Measurements from ENCODE around the gene EML3. TPM values are rescaled to one million over a fixed set of nuclear protein-coding genes. Genes with fewer than 3 reads are reported as not detected.

The EML3 gene
- total RNA-seq, 1 donor from 2014 or later = 150 TPM

GRCh38 chr11:62555464-62556107 lies 57.0 kb downstream of the EML3 start:
- intact Hi-C loops (cut with micrococcal nuclease) = loop anchor here (1.0 to 10.0 kb wide), 7 partner anchors 9 to 1223 kb away; partner anchors contain the start of genes AHNAK, DDB1, FEN1 and INCENP

DNA sequence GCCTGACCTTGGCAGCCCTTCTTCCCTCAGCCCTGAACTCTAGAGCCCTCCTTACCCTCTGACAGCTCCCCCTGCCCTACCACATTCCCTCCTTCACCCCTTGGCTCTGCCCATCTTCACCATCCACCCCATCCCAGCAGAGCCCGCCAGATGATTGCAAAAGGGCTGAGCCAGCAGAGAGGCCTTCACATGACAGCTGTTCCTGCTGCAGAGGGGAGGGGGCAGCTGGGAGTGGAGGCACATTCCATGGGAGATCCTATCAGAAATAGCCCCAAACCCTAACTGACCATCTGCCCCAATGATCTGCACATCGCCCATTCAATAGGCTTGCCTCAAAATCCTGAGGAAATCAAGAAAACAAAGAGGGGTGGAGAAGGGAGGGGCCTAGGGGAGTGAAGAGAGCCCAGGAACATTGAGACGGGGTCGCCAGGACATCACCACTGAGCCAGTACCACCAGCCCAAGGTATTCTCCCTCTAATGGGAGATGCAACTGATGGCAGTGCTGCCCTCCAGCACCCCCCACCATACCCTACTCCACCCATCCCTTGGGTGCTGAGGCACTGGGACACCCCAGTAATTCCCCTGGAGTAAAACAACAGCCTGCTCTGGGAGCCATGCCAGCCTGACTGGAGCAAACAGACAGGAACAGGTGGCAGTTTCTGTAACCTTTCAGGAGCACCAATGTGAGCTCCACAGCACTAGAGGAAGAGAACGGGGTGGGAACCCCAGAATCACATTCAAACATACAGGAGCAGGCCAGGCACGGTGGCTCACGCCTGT lies 58.0 kb downstream of the EML3 start:
- intact Hi-C loops (cut with micrococcal nuclease) = loop anchor here (5.0 to 10.0 kb wide), 3 partner anchors 328 to 760 kb away; partner anchors contain the start of genes FEN1, INCENP, SLC3A2 and TMEM258

- intact Hi-C loops (cut with micrococcal nuclease) = loop anchor here (10.0 kb wide), 1 partner anchor 759 kb away; the partner anchor contains the start of genes FEN1 and TMEM258
Measured at GRCh38 chr11:62553839-62554361, 58.7 kb downstream of the EML3 start.

DNA sequence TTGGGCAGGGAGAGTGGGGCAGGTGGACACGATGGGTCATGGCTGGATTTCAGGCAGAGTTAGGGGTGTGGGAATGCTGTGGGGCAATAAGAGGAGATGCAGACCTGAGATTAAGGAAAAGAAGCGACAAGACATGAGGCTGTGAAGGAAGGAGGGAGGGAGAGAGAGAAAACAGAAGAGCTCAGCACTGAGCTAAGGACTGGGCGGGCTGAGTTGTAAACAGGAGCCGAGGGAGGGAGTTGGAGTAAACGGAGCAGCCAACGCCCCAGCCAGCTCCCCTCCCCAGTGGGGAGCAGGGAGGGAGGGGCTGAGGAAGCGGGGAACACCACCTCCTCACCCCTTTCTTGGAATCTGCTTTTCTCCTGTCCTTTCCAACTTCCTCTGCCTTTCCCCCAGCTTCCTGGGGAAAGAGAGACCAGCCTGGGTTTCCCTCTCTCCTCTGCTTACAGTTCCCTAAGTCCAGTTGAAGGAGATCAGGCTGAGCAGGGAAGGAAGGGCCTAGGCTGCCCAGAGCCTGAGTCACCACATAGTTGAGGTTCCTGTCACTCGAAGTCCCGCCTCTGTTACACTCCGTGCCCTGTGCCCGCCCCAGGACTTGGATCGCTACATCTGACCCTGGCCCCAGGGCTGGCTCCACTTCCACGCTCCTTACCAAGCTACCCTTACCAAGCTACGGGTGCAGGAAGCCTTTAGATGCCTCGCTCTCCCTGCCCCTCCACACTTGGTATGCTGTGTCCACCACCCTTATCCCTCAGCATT lies 59.3 kb downstream of the EML3 start:
- intact Hi-C loops (cut with micrococcal nuclease) = loop anchor here (10.0 kb wide), 1 partner anchor 758 kb away; the partner anchor contains the start of genes FEN1 and TMEM258

DNA sequence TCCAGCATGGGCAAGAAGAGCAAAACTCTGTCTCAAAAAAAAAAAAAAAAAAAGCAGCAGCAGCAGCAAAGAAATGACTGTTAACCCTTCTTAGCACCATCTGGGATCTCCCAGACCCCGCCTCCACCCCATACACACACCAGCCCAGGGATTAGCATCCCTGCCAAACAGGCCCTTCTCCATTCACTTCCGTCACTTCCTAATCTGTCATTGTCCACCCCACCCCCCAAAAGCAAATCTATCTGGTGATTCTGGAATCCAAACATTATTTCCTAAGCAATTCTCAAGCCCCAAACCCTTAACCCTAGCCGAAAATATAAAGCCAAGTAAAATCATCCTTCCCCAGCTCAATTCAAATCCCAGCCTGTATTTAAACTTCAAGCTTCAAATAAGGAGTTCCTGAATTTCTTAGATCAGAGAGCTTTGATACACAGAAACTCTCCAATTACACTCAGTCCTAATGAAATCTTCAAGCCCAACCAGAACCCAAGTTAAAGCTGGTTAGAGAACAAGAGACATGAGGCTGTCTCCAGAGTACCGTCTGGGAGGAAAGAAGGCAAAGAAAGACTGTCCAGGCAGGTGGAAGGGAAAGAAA lies 60.0 kb downstream of the EML3 start:
- intact Hi-C loops (cut with micrococcal nuclease) = loop anchor here (10.0 kb wide), 1 partner anchor 758 kb away; the partner anchor contains the start of genes FEN1 and TMEM258

Other genes starting within 250 kb of the EML3 start
- gene SCGB1A1, start 193.7 kb downstream of the EML3 start, total RNA-seq = not detected in 2 replicates
- 359 and 362 TPM in 2 replicates for gene AHNAK, start 66.0 kb downstream of the EML3 start, total RNA-seq
- gene EEF1G, start 38.9 kb downstream of the EML3 start, total RNA-seq = 1,061 and 1,072 TPM in 2 replicates
- 24.2 and 31.3 TPM in 2 replicates for gene TUT1, start 21.3 kb downstream of the EML3 start, total RNA-seq
- gene MTA2, start 10.9 kb downstream of the EML3 start, total RNA-seq = 235 and 238 TPM in 2 replicates
- 1.1 and 2.7 TPM in 2 replicates for gene ROM1, start 482 bp upstream of the EML3 start, total RNA-seq
- gene B3GAT3, start 9.2 kb upstream of the EML3 start, total RNA-seq = 70.6 and 77.1 TPM in 2 replicates
- 285 and 289 TPM in 2 replicates for gene GANAB, start 33.8 kb upstream of the EML3 start, total RNA-seq
- 31.4 and 32.3 TPM in 2 replicates for gene INTS5, start 40.5 kb upstream of the EML3 start, total RNA-seq
- gene C11orf98, start 52.4 kb upstream of the EML3 start, total RNA-seq = 110 and 112 TPM in 2 replicates
- gene CSKMT, start 52.5 kb upstream of the EML3 start, total RNA-seq = 26.4 and 26.7 TPM in 2 replicates
- 7.8 and 8.0 TPM in 2 replicates for gene UQCC3, start 58.9 kb upstream of the EML3 start, total RNA-seq
- 18.3 and 20.9 TPM in 2 replicates for gene LBHD1, start 59.5 kb upstream of the EML3 start, total RNA-seq
- gene UBXN1, start 66.3 kb upstream of the EML3 start, total RNA-seq = 126 and 127 TPM in 2 replicates
- gene LRRN4CL, start 76.8 kb upstream of the EML3 start, total RNA-seq = 0.17 and 0.20 TPM in 2 replicates
- 34.4 and 35.0 TPM in 2 replicates for gene BSCL2, start 94.6 kb upstream of the EML3 start, total RNA-seq
- not detected in 2 replicates for gene GNG3, start 94.9 kb upstream of the EML3 start, total RNA-seq
- 63.6 and 64.3 TPM in 2 replicates for gene HNRNPUL2, start 114.7 kb upstream of the EML3 start, total RNA-seq
- 49.8 and 51.5 TPM in 2 replicates for gene TTC9C, start 115.7 kb upstream of the EML3 start, total RNA-seq
- gene ZBTB3, start 141.4 kb upstream of the EML3 start, total RNA-seq = 13.8 and 14.0 TPM in 2 replicates
- 108 and 112 TPM in 2 replicates for gene POLR2G, start 148.8 kb upstream of the EML3 start, total RNA-seq
- gene TAF6L, start 158.6 kb upstream of the EML3 start, total RNA-seq = 22.2 and 23.8 TPM in 2 replicates
- gene TMEM179B, start 174.6 kb upstream of the EML3 start, total RNA-seq = 48.8 and 53.1 TPM in 2 replicates
- gene TMEM223, start 179.2 kb upstream of the EML3 start, total RNA-seq = 17.6 and 18.4 TPM in 2 replicates
- gene NXF1, start 192.7 kb upstream of the EML3 start, total RNA-seq = 97.3 and 97.4 TPM in 2 replicates
- gene STX5, start 219.3 kb upstream of the EML3 start, total RNA-seq = 45.9 and 50.5 TPM in 2 replicates
- not detected in 2 replicates for gene TEX54, start 220.1 kb upstream of the EML3 start, total RNA-seq
- 81.3 and 82.3 TPM in 2 replicates for gene WDR74, start 226.8 kb upstream of the EML3 start, total RNA-seq